Measurements from ENCODE around the gene CAV2.
"Not testable (repeated sequence)": the region's sequence is repeated elsewhere in the genome, so short reads cannot be mapped to it uniquely, and the experiment has no call there.

The CAV2 gene

DNA sequence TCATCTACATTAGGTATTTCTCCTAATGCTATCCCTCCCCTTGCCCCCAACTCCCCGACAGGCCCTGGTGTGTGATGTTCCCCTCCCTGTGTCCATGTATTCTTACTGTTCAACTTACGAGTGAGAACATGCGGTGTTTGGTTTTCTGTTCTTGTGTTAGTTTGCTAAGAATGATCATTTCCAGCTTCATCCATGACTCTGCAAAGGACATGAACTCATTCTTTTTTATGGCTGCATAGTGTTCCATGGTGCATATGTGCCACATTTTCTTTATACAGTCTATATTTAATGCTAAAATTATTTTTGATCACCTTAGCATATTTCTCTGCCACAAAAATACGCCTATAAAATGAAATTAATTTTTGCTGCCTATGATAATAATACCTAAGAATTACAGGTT, 15.1 kb upstream of the CAV2 start:
- not testable (repeated sequence) for H3K36me3 Mint-ChIP-seq (ENCODE audit: low read depth); DNase-seq (ENCODE audit: low spot score); H3K27ac Mint-ChIP-seq

DNA sequence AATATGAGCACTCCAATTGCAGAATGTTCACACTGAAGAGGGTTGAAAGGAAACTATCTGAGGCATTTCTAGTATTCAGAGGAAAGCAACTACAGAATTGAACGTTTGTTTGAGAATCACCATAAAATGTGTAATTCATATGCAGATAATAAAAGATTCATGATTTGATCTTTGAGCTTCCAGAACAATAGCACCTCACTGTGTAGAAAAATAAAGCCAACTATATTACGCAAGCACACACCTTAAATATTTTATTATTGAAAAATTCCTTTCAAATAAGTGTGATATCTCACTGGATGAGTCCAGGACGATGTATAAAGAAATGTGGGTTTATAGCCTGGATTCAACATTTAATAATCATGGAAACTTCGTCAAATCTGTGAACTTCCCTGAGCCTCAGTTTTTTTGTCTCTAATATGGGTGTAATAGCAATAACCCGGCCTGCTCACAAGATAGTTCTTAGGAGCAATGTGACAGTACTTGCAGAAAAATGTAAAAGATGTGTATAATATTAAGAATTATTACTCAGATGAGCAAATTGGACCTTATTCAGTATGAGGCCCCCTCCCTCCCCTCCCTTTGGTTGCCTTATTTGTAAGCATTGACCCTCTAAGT, 11.5 kb upstream of the CAV2 start:
- Mint-ChIP-seq H3K4me1 (ENCODE audit: low read depth) (no peaks in the 10 kb centered on the region), H3K4me3 (no peak overlapping the region), H3K27me3 (ENCODE audit: low read depth) (peaks cover 17% of the 10 kb centered on the region), H3K9me3 (no peaks in the 10 kb centered on the region), H3K27ac (no peak overlapping the region), H3K36me3 (ENCODE audit: low read depth) (no peaks in the 10 kb centered on the region)
- DNase-seq (ENCODE audit: low spot score) = no peak

More for the DNA sequence above, 15.1 kb upstream of the CAV2 start:
- not testable (repeated sequence) for H3K4me1 Mint-ChIP-seq (ENCODE audit: low read depth); H3K4me3 Mint-ChIP-seq; H3K27me3 Mint-ChIP-seq (ENCODE audit: low read depth); H3K9me3 Mint-ChIP-seq

DNA sequence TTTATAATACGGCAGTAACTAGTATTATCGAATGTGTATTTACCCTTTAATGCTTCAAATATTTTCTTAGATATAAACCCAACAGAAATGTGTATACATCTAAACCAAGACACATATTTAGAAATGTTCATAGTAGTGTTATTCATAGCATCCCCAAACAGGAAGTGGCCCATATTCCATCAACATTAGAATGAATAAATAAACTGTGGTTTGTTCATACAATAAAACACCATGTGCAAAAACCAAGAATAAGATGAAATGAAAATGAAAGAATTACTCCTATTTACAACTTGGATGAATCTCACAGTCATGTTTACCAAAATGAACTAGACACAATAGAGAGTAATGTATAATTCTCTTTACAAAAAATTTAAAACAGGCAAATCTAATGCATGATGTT, 9.2 kb upstream of the CAV2 start:
- Mint-ChIP-seq H3K36me3 (ENCODE audit: low read depth) (no peaks in the 10 kb centered on the region), H3K27me3 (ENCODE audit: low read depth) (peaks cover 23% of the 10 kb centered on the region), H3K4me3 (no peak overlapping the region), H3K9me3 (no peaks in the 10 kb centered on the region), H3K27ac (no peak overlapping the region), H3K4me1 (ENCODE audit: low read depth) (no peaks in the 10 kb centered on the region)
- DNase-seq (ENCODE audit: low spot score) = no peak

DNA sequence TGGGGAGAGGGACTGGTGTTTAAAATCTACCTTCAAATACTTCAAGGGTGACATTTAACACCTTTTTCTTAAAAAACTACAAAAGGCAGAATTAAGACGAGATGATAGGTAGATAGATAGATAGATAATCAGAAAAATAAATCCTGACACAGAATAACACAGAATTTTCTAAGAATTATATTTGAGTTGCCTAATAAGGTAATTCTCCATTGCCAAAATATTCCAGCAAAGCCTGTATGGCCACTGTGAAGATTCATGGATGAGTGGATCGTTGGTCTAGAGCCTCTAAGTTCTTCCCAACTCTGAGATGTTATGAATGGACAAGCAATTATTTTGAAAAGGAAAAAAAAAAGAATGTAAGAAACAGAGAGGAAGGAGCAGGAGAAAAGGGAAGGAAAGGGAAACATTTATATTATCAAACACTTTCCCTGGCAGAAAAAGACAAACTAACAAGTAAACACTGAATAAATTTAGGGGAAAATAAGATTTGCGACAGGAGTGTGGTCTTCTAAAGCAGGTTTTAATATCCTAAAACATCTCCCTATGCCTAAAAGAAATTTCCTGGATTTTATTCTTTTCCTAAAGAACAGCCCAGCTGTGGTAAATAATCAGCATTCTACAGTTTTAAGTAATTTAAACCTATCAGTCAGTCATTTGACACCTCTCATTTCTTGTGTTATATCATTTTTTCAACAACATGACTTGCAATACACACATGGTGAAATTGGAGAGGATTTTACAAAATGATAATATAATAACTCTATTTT, 7.5 kb upstream of the CAV2 start:
- Mint-ChIP-seq H3K4me1 (ENCODE audit: low read depth) (no peaks in the 10 kb centered on the region), H3K36me3 (ENCODE audit: low read depth) (no peaks in the 10 kb centered on the region), H3K27ac (no peak overlapping the region), H3K27me3 (ENCODE audit: low read depth) (peaks cover 32% of the 10 kb centered on the region), H3K4me3 (no peak overlapping the region), H3K9me3 (no peaks in the 10 kb centered on the region)
- DNase-seq (ENCODE audit: low spot score) = no peak

DNA sequence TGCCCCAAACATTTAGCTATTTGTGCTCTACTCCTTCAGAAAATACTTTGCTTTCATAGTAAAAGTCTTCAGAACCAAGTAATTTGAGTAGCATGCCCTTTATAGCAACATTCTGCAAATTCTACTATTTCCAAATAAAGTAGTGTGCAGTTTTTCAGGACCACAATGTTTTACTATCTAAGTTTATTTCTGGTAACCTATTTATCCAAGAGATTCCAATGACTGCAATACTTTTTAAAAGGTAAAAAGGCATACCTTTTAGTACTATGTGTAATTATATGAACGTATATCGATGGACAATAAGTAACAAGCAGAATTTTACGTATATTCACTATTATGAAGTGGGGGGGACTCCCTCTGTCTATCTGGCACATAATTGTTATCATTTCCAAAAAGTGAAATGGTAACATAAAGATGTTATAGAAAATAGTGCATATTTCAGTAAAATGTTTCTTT, 6.9 kb upstream of the CAV2 start:
- Mint-ChIP-seq H3K4me1 (ENCODE audit: low read depth) (no peaks in the 10 kb centered on the region), H3K27me3 (ENCODE audit: low read depth) (peaks cover 37% of the 10 kb centered on the region), H3K9me3 (no peaks in the 10 kb centered on the region), H3K4me3 (no peak overlapping the region), H3K27ac (no peak overlapping the region), H3K36me3 (ENCODE audit: low read depth) (no peaks in the 10 kb centered on the region)
- no peak for DNase-seq (ENCODE audit: low spot score)

DNA sequence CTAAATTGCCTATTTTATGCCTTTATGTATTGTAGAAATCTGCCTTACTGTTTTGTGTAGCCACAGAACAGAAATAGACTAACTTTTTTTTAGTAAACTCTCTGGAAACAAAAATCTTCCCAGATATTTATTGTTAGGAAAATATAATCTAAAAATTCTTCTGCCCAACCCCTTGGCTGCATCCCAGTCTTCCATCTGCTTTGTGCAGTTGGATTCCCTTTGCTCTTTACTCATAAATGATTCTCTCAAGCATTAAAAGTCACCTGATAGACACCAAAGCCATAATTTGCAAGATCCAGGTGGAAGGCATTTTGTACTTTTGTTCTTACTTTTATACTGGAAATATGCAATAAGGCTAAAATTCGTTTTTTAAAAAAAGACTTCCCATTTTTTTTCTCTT, 6.1 kb upstream of the CAV2 start:
- Mint-ChIP-seq H3K27ac (no peak overlapping the region), H3K27me3 (ENCODE audit: low read depth) (peaks cover 45% of the 10 kb centered on the region), H3K36me3 (ENCODE audit: low read depth) (no peaks in the 10 kb centered on the region), H3K4me3 (no peak overlapping the region), H3K9me3 (no peaks in the 10 kb centered on the region), H3K4me1 (ENCODE audit: low read depth) (no peaks in the 10 kb centered on the region)
- no peak for DNase-seq (ENCODE audit: low spot score)

DNA sequence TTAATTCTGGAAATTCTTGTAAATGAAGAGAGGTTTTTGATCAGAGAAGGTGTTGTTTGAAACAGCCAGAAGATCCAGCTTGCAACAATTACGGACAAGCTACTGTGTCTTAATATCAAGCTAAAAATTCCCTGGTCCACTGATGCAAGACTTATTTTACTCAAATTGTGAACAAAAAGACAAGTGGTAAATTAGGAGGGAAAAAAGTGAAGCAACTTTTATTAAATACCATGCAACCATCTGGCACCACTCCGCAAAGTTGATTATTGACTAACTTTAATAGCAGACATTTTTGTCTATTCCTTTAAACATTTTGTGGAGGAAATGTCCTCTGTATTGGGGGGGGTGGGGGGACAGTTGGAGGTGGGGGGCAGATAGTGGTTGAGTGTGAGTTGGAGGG, 5.1 kb upstream of the CAV2 start:
- Mint-ChIP-seq H3K36me3 (ENCODE audit: low read depth) (no peaks in the 10 kb centered on the region), H3K27me3 (ENCODE audit: low read depth) (peaks cover 52% of the 10 kb centered on the region), H3K4me3 (no peak overlapping the region), H3K4me1 (ENCODE audit: low read depth) (no peaks in the 10 kb centered on the region), H3K9me3 (no peaks in the 10 kb centered on the region), H3K27ac (no peak overlapping the region)
- no peak for DNase-seq (ENCODE audit: low spot score)

DNA sequence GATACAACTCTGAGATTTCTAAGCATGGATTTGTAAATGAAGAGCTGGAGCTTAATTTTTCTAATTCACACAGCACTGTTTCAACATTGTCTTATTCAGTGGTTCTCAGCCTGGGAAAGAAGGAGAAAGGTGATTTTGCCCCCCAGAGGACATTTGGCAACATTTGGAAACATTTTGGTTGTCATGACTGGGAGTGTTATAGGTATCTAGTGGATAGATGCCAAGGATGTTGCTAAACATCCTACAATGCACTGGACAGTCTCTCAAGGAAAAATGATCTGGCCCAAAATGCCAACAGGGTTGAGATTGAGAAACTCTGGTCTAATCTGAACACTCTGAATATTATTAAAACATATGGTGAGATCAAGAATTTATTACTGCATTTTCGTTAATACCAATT, 3.8 kb upstream of the CAV2 start:
- Mint-ChIP-seq H3K27ac (no peak overlapping the region), H3K27me3 (ENCODE audit: low read depth) (peaks cover 55% of the 10 kb centered on the region), H3K36me3 (ENCODE audit: low read depth) (no peaks in the 10 kb centered on the region), H3K9me3 (no peaks in the 10 kb centered on the region), H3K4me1 (ENCODE audit: low read depth) (peaks cover 7% of the 10 kb centered on the region), H3K4me3 (no peak overlapping the region)
- no peak for DNase-seq (ENCODE audit: low spot score)

DNA sequence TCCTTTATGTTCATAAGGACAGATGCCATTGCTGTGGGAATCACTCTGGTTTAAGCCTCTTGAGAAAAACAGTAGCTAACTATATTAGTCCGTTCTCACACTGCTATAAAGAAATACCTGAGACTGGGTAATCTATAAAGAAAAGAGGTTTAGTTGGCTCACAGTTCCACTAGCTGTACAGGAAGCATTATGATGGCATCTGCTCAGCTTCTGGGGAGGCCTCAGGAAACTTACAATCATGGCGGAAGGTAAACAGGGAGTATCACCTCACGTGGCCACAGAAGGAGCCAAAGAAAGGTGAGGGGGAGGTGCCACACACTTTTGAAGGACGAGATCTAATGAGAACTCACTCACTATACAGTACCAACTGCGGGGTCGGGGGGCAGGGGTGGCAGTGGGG, 2.9 kb upstream of the CAV2 start:
- Mint-ChIP-seq H3K27ac (no peak overlapping the region), H3K4me3 (no peak overlapping the region), H3K4me1 (ENCODE audit: low read depth) (peaks cover 8% of the 10 kb centered on the region), H3K9me3 (no peaks in the 10 kb centered on the region), H3K36me3 (ENCODE audit: low read depth) (no peaks in the 10 kb centered on the region), H3K27me3 (ENCODE audit: low read depth) (peaks cover 57% of the 10 kb centered on the region)
- DNase-seq (ENCODE audit: low spot score) = no peak

DNA sequence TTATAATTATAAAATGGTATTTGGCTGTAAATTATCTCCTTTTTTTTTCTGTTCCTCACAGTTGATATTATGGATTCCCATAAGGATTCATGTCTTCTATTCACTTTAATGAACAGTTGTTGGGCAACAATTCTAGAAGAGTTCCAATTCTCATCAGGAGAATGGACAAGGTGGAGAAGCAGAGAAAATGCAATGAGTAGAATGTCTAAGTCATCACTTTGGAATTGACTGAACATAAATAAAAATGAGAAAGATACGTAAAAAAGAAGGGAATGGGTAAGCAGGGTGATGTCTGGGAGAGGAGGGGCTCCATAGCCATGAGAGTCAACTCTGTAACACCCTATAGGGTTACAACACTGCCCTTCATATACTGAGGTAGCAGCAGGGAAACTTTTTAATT, 1.8 kb upstream of the CAV2 start:
- Mint-ChIP-seq H3K36me3 (ENCODE audit: low read depth) (no peaks in the 10 kb centered on the region), H3K27me3 (ENCODE audit: low read depth) (peaks cover 60% of the 10 kb centered on the region), H3K4me3 (no peak overlapping the region)

DNA sequence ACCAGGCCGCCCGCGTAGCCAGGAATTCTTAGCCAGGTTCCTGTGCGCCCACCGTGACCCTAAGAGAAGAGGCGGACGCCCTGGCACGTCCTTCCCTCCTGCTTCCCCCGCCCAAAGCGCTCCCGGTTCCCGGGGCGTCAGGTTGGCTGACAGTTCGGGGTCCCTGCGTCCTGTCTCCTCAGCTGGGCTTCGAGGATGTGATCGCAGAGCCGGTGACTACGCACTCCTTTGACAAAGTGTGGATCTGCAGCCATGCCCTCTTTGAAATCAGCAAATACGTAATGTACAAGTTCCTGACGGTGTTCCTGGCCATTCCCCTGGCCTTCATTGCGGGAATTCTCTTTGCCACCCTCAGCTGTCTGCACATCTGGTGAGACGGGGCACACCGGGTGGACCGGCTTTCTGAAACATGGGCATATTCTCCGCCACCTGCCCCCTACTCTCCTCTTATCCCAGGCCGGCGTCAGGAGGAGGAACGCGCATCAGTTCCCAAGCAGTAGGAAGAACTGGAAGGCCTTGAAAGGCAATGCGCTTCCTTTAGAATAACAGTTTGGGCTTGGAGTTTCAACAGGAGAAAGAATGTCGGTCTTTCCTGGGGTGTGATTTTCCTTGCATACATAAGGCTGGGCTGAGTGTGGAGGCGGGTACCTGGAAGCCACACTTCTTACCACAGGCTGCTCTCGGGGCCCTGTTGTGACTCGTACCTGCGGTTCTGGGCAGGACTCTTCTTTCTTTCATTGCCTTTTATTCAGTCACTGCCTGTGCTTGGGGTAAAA, 728 bp downstream of the CAV2 start:
- Mint-ChIP-seq H3K4me3 (peak overlapping the region; percentile 59), H3K36me3 (ENCODE audit: low read depth) (no peaks in the 10 kb centered on the region), H3K27ac (no peak overlapping the region), H3K4me1 (ENCODE audit: low read depth) (peaks cover 8% of the 10 kb centered on the region), H3K27me3 (ENCODE audit: low read depth) (peaks cover 65% of the 10 kb centered on the region), H3K9me3 (no peaks in the 10 kb centered on the region)
- peak; percentile 30 for DNase-seq (ENCODE audit: low spot score)

More for the DNA sequence above, 1.8 kb upstream of the CAV2 start:
- no peak for DNase-seq (ENCODE audit: low spot score)
- H3K9me3 Mint-ChIP-seq = no peaks in the 10 kb centered on the region
- H3K27ac Mint-ChIP-seq = no peak overlapping the region
- H3K4me1 Mint-ChIP-seq (ENCODE audit: low read depth) = peaks cover 8% of the 10 kb centered on the region

DNA sequence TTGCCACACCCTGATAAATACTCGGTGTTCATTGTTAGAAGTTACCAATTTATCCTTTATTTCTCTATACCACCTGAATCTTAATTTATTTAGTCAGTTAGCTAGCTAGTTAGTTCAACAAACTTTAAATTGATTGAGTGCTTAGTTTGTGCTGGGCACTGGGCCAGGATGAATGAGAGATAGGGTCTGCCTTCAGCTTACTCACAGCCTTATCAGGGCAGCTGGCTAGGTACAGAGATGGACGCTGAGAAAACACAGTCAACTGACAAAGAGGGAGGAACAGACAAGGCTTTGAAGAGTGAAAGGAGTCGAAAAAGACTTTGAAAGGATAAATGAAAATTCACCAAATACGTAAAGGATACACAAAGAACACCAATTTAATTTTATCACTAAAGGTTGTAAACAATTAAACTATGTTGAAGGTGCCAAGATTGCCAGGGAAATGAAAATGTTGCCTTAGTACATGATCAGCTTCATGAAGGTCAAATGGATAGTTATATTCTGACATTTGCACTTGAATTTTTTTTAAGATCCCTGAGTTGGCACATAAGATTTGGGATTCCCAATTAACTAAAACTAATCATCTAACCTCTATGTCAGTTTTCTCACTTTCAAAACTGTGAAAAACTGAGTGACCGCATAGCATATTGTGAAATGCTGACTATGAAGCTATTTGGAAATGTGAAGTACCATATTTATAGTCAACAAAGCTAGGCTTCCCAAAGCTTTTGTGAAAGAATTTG, 2.1 kb downstream of the CAV2 start:
- H3K4me1 Mint-ChIP-seq (ENCODE audit: low read depth) = peaks cover 8% of the 10 kb centered on the region
- H3K36me3 Mint-ChIP-seq (ENCODE audit: low read depth) = no peaks in the 10 kb centered on the region
- H3K27ac Mint-ChIP-seq = no peak overlapping the region
- peaks cover 65% of the 10 kb centered on the region for H3K27me3 Mint-ChIP-seq (ENCODE audit: low read depth)
- H3K4me3 Mint-ChIP-seq = no peak overlapping the region
- no peak for DNase-seq (ENCODE audit: low spot score)
- H3K9me3 Mint-ChIP-seq = no peaks in the 10 kb centered on the region

DNA sequence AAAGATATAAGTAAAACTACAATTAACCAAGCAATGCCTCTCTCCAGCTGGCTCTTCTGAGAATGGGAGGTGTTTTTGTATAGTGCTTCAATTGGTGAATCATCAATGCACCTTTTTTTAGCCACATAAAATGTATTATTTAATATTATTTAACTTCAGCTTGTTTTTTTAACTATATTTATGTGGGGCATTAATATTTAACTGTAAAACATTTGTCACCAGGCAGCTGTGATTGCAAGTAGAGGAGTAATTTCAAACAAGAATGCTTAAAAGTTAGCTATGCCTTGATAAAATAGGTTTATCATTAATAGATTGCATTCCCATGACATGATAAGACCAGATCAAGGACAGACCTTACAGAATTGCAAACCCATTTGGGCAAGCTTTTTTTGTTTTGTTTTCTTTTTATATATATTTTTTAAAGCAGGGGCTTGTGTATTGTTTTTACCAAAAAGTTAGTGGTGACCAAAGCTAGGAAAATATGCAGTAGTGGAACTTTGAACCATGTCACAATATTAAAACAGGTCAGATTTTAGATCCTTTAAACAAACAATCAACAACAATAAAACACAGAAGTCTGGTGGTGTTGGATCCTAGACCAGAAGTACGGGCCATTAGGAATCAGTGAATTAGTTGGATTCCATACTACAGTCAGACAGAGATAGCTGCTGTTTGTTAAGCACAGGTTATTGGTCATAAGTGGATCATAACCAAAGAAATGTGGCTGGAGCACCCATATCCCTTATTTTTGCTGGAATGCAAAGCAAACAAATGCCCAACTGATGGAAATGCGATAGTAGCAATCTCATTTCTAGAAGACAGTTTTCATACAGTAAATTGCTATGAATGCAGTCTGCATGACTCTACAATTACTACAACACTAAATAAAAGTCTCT, 2.9 kb downstream of the CAV2 start:
- Mint-ChIP-seq H3K27me3 (ENCODE audit: low read depth) (peaks cover 64% of the 10 kb centered on the region), H3K36me3 (ENCODE audit: low read depth) (no peaks in the 10 kb centered on the region), H3K4me3 (no peak overlapping the region), H3K27ac (no peak overlapping the region), H3K9me3 (no peaks in the 10 kb centered on the region), H3K4me1 (ENCODE audit: low read depth) (peaks cover 8% of the 10 kb centered on the region)
- no peak for DNase-seq (ENCODE audit: low spot score)
